C4-2B (cell line): ENCODE measurements around the gene CNIH1.
"Not testable (repeated sequence)": the region's sequence is repeated elsewhere in the genome, so short reads cannot be mapped to it uniquely, and the experiment has no call there.

Experiments
- H3K27ac ChIP-seq: fragments of 450-650 bp; 2 replicates; pipeline ENCODE4 v1.5.1; 2017
- CTCF ChIP-seq: fragments of 450-650 bp; conservative IDR thresholded peaks from 2 replicates; pipeline ENCODE4 v1.5.1; 2017; ENCODE audit warnings: mild to moderate bottlenecking
- ZFX ChIP-seq: fragments of 450-650 bp; IDR thresholded peaks from 2 replicates; pipeline ENCODE4 v1.6.1; 2017

CNIH1 gene

GRCh38 chr14:54465654-54466053 is 24.5 kb upstream of the CNIH1 start:
- TF ChIP-seq ZFX (no peak), CTCF (no peak)

GRCh38 chr14:54462048-54462447 is 20.9 kb upstream of the CNIH1 start:
- no peak overlapping the region for H3K27ac ChIP-seq
- no peak for TF ChIP-seq CTCF
- no peak for TF ChIP-seq ZFX

More at GRCh38 chr14:54465654-54466053, 24.5 kb upstream of the CNIH1 start:
- no peak overlapping the region for H3K27ac ChIP-seq

GRCh38 chr14:54459106-54459505 is 17.9 kb upstream of the CNIH1 start:
- TF ChIP-seq ZFX (no peak), CTCF (no peak)
- H3K27ac ChIP-seq = no peak overlapping the region

GRCh38 chr14:54458536-54458935 is 17.4 kb upstream of the CNIH1 start:
- not testable (repeated sequence) for H3K27ac ChIP-seq

- no peak overlapping the region for H3K27ac ChIP-seq
- TF ChIP-seq ZFX (no peak), CTCF (no peak)
Measured at GRCh38 chr14:54457609-54457996, 16.4 kb upstream of the CNIH1 start.

- H3K27ac ChIP-seq = not testable (repeated sequence)
Measured at GRCh38 chr14:54456820-54457608, 15.8 kb upstream of the CNIH1 start.

GRCh38 chr14:54455363-54455762 is 14.2 kb upstream of the CNIH1 start:
- H3K27ac ChIP-seq = no peak overlapping the region
- TF ChIP-seq ZFX (no peak), CTCF (no peak)

- H3K27ac ChIP-seq = not testable (repeated sequence)
Measured at GRCh38 chr14:54453990-54454389, 12.8 kb upstream of the CNIH1 start.

- TF ChIP-seq ZFX (no peak), CTCF (no peak)
- no peak overlapping the region for H3K27ac ChIP-seq
Measured at GRCh38 chr14:54453252-54453651, 12.1 kb upstream of the CNIH1 start.
